Activated CD8-positive, alpha-beta T cell treated with anti-CD3 and anti-CD28 coated beads for 36 hours (primary cell): ENCODE results near the gene ANKRD11. TPM values are rescaled to one million over a fixed set of nuclear protein-coding genes. Genes with fewer than 3 reads are reported as not detected.

ENCODE experiments used
- ATAC-seq: fragments of 200-7000 bp; cut with Tn5 transposase; one replicate; pipeline ENCODE4 v1.10.0; 2021; ENCODE audit warnings: mild to moderate bottlenecking, moderate library complexity
- CTCF ChIA-PET: fragments of 350-600 bp; sonication (Branson Sonifier 250); formaldehyde crosslinking; loops from one replicate; lab custom pipeline; 2021; ENCODE audit warnings: antibody characterized with exemption; lab: Charles Lee
- POLR2A ChIA-PET: fragments of 350-600 bp; sonication (Branson Sonifier 250); formaldehyde crosslinking; loops from one replicate; lab custom pipeline; 2021; ENCODE audit warnings: antibody characterized with exemption; lab: Charles Lee
- DNase-seq: peaks from one replicate; pipeline ENCODE4 v3.0.0-alpha.2; 2020
- H3K27ac Mint-ChIP-seq: one replicate; pipeline ENCODE4 v1.8.0; 2021; ENCODE audit warnings: mild to moderate bottlenecking, mixed read lengths
- H3K27me3 Mint-ChIP-seq: one replicate; pipeline ENCODE4 v1.8.0; 2021; ENCODE audit warnings: mixed read lengths
- H3K36me3 Mint-ChIP-seq: one replicate; pipeline ENCODE4 v1.8.0; 2021; ENCODE audit warnings: low read depth, mixed read lengths
- H3K4me1 Mint-ChIP-seq: one replicate; pipeline ENCODE4 v1.8.0; 2021; ENCODE audit warnings: low read depth, mixed read lengths
- H3K4me3 Mint-ChIP-seq: one replicate; pipeline ENCODE4 v1.8.0; 2021; ENCODE audit warnings: mild to moderate bottlenecking, moderate library complexity, mixed read lengths
- H3K9me3 Mint-ChIP-seq: one replicate; pipeline ENCODE4 v1.8.0; 2021; ENCODE audit warnings: mixed read lengths
- CTCF ChIP-seq: fragments of 200-600 bp; IDR thresholded peaks from one replicate; pipeline ENCODE4 v1.8.0; 2022; ENCODE audit warnings: antibody characterized with exemption, mild to moderate bottlenecking
- intact Hi-C: fragments of 100-400 bp; cut with micrococcal nuclease; formaldehyde crosslinking; loops from one replicate; pipeline ENCODE4 v1.10.0; 2022
- total RNA-seq, 2 experiments: library from RNA; stranded (reverse); gene quantifications; one replicate each; pipeline ENCODE4 v1.2.3, GENCODE V29; 2021

ANKRD11 gene
- total RNA-seq, 2 experiments from 2014 or later, result 145 to 147 TPM

GRCh38 chr16:89529097-89529496 lies 38.7 kb upstream of the ANKRD11 start:
- ChIA-PET POLR2A (interaction anchor here (1.6 kb wide), 1 partner anchor 9 kb away, joined by 4 read pairs; no protein-coding TSS in a partner anchor), CTCF (no interaction called here)
- no peak overlapping the region for H3K27ac Mint-ChIP-seq
- no peak overlapping the region for H3K4me3 Mint-ChIP-seq
- H3K27me3 Mint-ChIP-seq, result no peaks in the 10 kb centered on the region
- ATAC-seq (no peak), DNase-seq (no peak)
- H3K9me3 Mint-ChIP-seq, result no peaks in the 10 kb centered on the region
- H3K36me3 Mint-ChIP-seq, result peaks cover 41% of the 10 kb centered on the region
- H3K4me1 Mint-ChIP-seq, result peaks cover 9% of the 10 kb centered on the region
- no peak for TF ChIP-seq CTCF
- intact Hi-C loops, result no loop called here

- DNase-seq (no peak), ATAC-seq (no peak)
- intact Hi-C loops, result no loop called here
- Mint-ChIP-seq H3K27me3 (no peaks in the 10 kb centered on the region), H3K27ac (no peak overlapping the region), H3K4me1 (peaks cover 2% of the 10 kb centered on the region), H3K4me3 (no peak overlapping the region), H3K36me3 (peaks cover 24% of the 10 kb centered on the region), H3K9me3 (no peaks in the 10 kb centered on the region)
- ChIA-PET CTCF (no interaction called here), POLR2A (interaction anchor here (1.0 to 1.1 kb wide), 3 partner anchors 25 to 54 kb away, joined by 3 read pairs; no protein-coding TSS in a partner anchor)
- no peak for TF ChIP-seq CTCF
These were observed 35.0 kb upstream of the ANKRD11 start for GRCh38 chr16:89525146-89525913.

- Mint-ChIP-seq H3K27me3 (no peaks in the 10 kb centered on the region), H3K36me3 (peaks cover 26% of the 10 kb centered on the region), H3K27ac (no peak overlapping the region), H3K9me3 (no peaks in the 10 kb centered on the region), H3K4me3 (no peak overlapping the region), H3K4me1 (peaks cover 2% of the 10 kb centered on the region)
- ATAC-seq (no peak), DNase-seq (no peak)
- CTCF ChIA-PET, result no interaction called here
- POLR2A ChIA-PET, result no interaction called here
- TF ChIP-seq CTCF, result no peak
- intact Hi-C loops, result no loop called here
These were observed 33.5 kb upstream of the ANKRD11 start for GRCh38 chr16:89523680-89524344.

- H3K27me3 Mint-ChIP-seq, result no peaks in the 10 kb centered on the region
- H3K9me3 Mint-ChIP-seq, result no peaks in the 10 kb centered on the region
- ChIA-PET CTCF (no interaction called here), POLR2A (no interaction called here)
- peaks cover 34% of the 10 kb centered on the region for H3K36me3 Mint-ChIP-seq
- intact Hi-C loops, result no loop called here
- H3K4me3 Mint-ChIP-seq, result no peak overlapping the region
- no peak for TF ChIP-seq CTCF
- ATAC-seq (no peak), DNase-seq (no peak)
- H3K4me1 Mint-ChIP-seq, result peaks cover 2% of the 10 kb centered on the region
- no peak overlapping the region for H3K27ac Mint-ChIP-seq
These were observed 31.9 kb upstream of the ANKRD11 start for GRCh38 chr16:89522287-89522686.

- ATAC-seq, result no peak
- no peak for DNase-seq
- Mint-ChIP-seq H3K27me3 (no peaks in the 10 kb centered on the region), H3K9me3 (no peaks in the 10 kb centered on the region), H3K27ac (no peak overlapping the region), H3K36me3 (peaks cover 27% of the 10 kb centered on the region), H3K4me3 (no peak overlapping the region), H3K4me1 (peaks cover 4% of the 10 kb centered on the region)
- ChIA-PET CTCF (no interaction called here), POLR2A (no interaction called here)
- intact Hi-C loops, result no loop called here
- no peak for TF ChIP-seq CTCF
These were observed 29.5 kb upstream of the ANKRD11 start for GRCh38 chr16:89519881-89520280.
